A549 (cell line): ENCODE measurements around the gene BICRA. TPM values are rescaled to one million over a fixed set of nuclear protein-coding genes. Genes with fewer than 3 reads are reported as not detected.
"Not testable (repeated sequence)": the region's sequence is repeated elsewhere in the genome, so short reads cannot be mapped to it uniquely, and the experiment has no call there.

ENCODE experiments used
- ATAC-seq, 2 experiments: fragments of 200-7000 bp in 1 of 2; fragments of >200 bp in 1 of 2; cut with Nextera tagmentation in 1 of 2; cut with Tn5 transposase in 1 of 2; 3 replicates each; pipeline versions ENCODE4 v1.8.0 to v1.9.1; 2018 to 2020; ENCODE audit warnings: mild to moderate bottlenecking in 1 of 2, moderate library complexity in 1 of 2
- CTCF ChIA-PET: fragments of 300-600 bp; sonication (Branson Sonifier 250); formaldehyde crosslinking; extraction: SDS; loops from one replicate; lab custom pipeline; 2021; ENCODE audit warnings: antibody characterized with exemption, inconsistent platforms; lab: Yijun Ruan, JAX
- POLR2A ChIA-PET: fragments of 350-600 bp; formaldehyde crosslinking; extraction: SDS; loops from one replicate; lab custom pipeline; 2021; ENCODE audit warnings: antibody characterized with exemption, inconsistent platforms; lab: Yijun Ruan, JAX
- DNase-seq, 2 experiments: peaks; one replicate each; pipeline versions ENCODE4 v3.0.0 to v3.0.0-alpha.2; 2011 to 2016; ENCODE audit warnings: low read depth in 1 of 2, low spot score in 1 of 2
- FAIRE-seq: peaks from 2 replicates; lab custom pipeline; 2011; peaks lifted over from hg19 to GRCh38; lab: Jason Lieb, UNC
- H3K27ac ChIP-seq, 2 experiments: fragments of >200 bp; sonication (Bioruptor Twin); formaldehyde crosslinking; 3 replicates each; pipeline ENCODE4 v1.5.1; 2016 to 2017
- H3K4me1 ChIP-seq: fragments of >200 bp; sonication (Bioruptor Twin); formaldehyde crosslinking; 3 replicates; pipeline ENCODE4 v1.6.1; 2016
- H3K4me2 ChIP-seq: fragments of >200 bp; sonication (Bioruptor Twin); formaldehyde crosslinking; 3 replicates; pipeline ENCODE4 v1.6.1; 2016
- H3K4me3 ChIP-seq: fragments of >200 bp; sonication (Bioruptor Twin); formaldehyde crosslinking; 3 replicates; pipeline ENCODE4 v1.5.1; 2016
- H3K9me3 ChIP-seq: fragments of >200 bp; sonication (Bioruptor Twin); formaldehyde crosslinking; 3 replicates; pipeline ENCODE4 v1.6.1; 2016
- BHLHE40 ChIP-seq: IDR thresholded peaks from 2 replicates; pipeline ENCODE4 v1.6.1; 2012; ENCODE audit warnings: low read depth, low read length, inconsistent platforms
- CBX8 ChIP-seq: fragments of 200-600 bp; sonication (generic); IDR thresholded peaks from 2 replicates; pipeline ENCODE4 v1.6.1; 2016
- CEBPB ChIP-seq, 2 experiments: fragments of >200 bp in 1 of 2; sonication (Bioruptor Twin) in 1 of 2; formaldehyde crosslinking in 1 of 2; IDR thresholded peaks; 2 replicates each; pipeline ENCODE4 v1.6.1; 2012 to 2016
- CHD4 ChIP-seq: fragments of 200-600 bp; sonication (generic); IDR thresholded peaks from 2 replicates; pipeline ENCODE4 v1.6.1; 2016; ENCODE audit warnings: antibody characterized with exemption, mild to moderate bottlenecking, borderline replicate concordance
- EHF ChIP-seq: fragments of 250-450 bp; sonication (Bioruptor Pico); IDR thresholded peaks from 2 replicates; pipeline ENCODE4 v1.5.0; 2020; ENCODE audit warnings: mild to moderate bottlenecking
- EHMT2 ChIP-seq: fragments of 200-600 bp; sonication (generic); IDR thresholded peaks from 2 replicates; pipeline ENCODE4 v1.6.1; 2016; ENCODE audit warnings: antibody characterized with exemption, low read depth, mild to moderate bottlenecking, moderate library complexity
- EP300 ChIP-seq, 2 experiments: fragments of >200 bp; sonication (Bioruptor Twin); formaldehyde crosslinking; IDR thresholded peaks; 2 replicates in 1 of 2; 3 replicates in 1 of 2; pipeline ENCODE4 v1.6.1; 2016 to 2017
- FOSL2 ChIP-seq, 2 experiments: fragments of 450-650 bp in 1 of 2; fragments of >200 bp in 1 of 2; sonication (Bioruptor Twin) in 1 of 2; formaldehyde crosslinking; IDR thresholded peaks; 2 replicates each; pipeline versions ENCODE4 v1.5.0 to v1.6.1; 2016 to 2020; ENCODE audit warnings: mild to moderate bottlenecking in 1 of 2, moderate library complexity in 1 of 2
- GATA3 ChIP-seq: IDR thresholded peaks from 2 replicates; pipeline ENCODE4 v1.6.1; 2012; ENCODE audit warnings: borderline replicate concordance
- HDAC2 ChIP-seq: fragments of 200-600 bp; sonication (generic); IDR thresholded peaks from 2 replicates; pipeline ENCODE4 v1.6.1; 2016
- HOXB13 ChIP-seq: fragments of 250-450 bp; sonication (Bioruptor Pico); IDR thresholded peaks from 2 replicates; pipeline ENCODE4 v1.5.0; 2020; ENCODE audit warnings: low read depth, mild to moderate bottlenecking, moderate library complexity
- HOXB5 ChIP-seq: fragments of 250-450 bp; sonication (Bioruptor Pico); IDR thresholded peaks from 2 replicates; pipeline ENCODE4 v1.5.0; 2020; ENCODE audit warnings: mild to moderate bottlenecking, moderate library complexity
- JUN ChIP-seq, 2 experiments: fragments of >200 bp; sonication (Bioruptor Twin); formaldehyde crosslinking; IDR thresholded peaks; 2 replicates in 1 of 2; 3 replicates in 1 of 2; pipeline ENCODE4 v1.6.1; 2016 to 2017
- JUNB ChIP-seq: fragments of >200 bp; sonication (Bioruptor Twin); formaldehyde crosslinking; IDR thresholded peaks from 2 replicates; pipeline ENCODE4 v1.6.1; 2016
- KDM1A ChIP-seq: fragments of 200-600 bp; sonication (generic); IDR thresholded peaks from 2 replicates; pipeline ENCODE4 v1.6.1; 2016; ENCODE audit warnings: low read depth, mild to moderate bottlenecking
- KDM5A ChIP-seq: fragments of 200-600 bp; sonication (generic); IDR thresholded peaks from 2 replicates; pipeline ENCODE4 v1.6.1; 2016; ENCODE audit warnings: antibody characterized with exemption, mild to moderate bottlenecking
- MAZ ChIP-seq: fragments of 150-350 bp; IDR thresholded peaks from 2 replicates; pipeline ENCODE4 v1.6.1; 2014; ENCODE audit warnings: antibody characterized with exemption, low read depth, low read length, borderline replicate concordance
- NFE2L2 ChIP-seq: fragments of 150-350 bp; conservative IDR thresholded peaks from 2 replicates; pipeline ENCODE4 v1.6.1; 2014; ENCODE audit warnings: low read length
- NR3C1 ChIP-seq: fragments of >200 bp; sonication (Bioruptor Twin); formaldehyde crosslinking; IDR thresholded peaks from 3 replicates; pipeline ENCODE4 v1.6.1; 2017
- POLR2A ChIP-seq: IDR thresholded peaks from 2 replicates; pipeline ENCODE4 v1.6.1; 2012; ENCODE audit warnings: mild to moderate bottlenecking, low read length
- POLR2AphosphoS2 ChIP-seq: conservative IDR thresholded peaks from 2 replicates; pipeline ENCODE4 v1.6.1; 2012; ENCODE audit warnings: low read length, improper control_type of control experiment, inconsistent platforms
- RAD21 ChIP-seq, 2 experiments: fragments of >200 bp in 1 of 2; sonication (Bioruptor Twin) in 1 of 2; formaldehyde crosslinking in 1 of 2; IDR thresholded peaks in 1 of 2; conservative IDR thresholded peaks in 1 of 2; 2 replicates in 1 of 2; 3 replicates in 1 of 2; pipeline ENCODE4 v1.6.1; 2012 to 2018; ENCODE audit warnings: inconsistent platforms in 1 of 2
- RARB ChIP-seq: fragments of 250-450 bp; sonication (Bioruptor Pico); IDR thresholded peaks from 2 replicates; pipeline ENCODE4 v1.8.0; 2021; ENCODE audit warnings: mild to moderate bottlenecking, moderate library complexity
- ZNF302 ChIP-seq: fragments of 250-450 bp; sonication (Bioruptor Pico); IDR thresholded peaks from 2 replicates; pipeline ENCODE4 v1.9.0; 2021; ENCODE audit warnings: inconsistent platforms, mild to moderate bottlenecking, moderate library complexity
- ZSCAN20 ChIP-seq: fragments of 250-450 bp; sonication (Bioruptor Pico); IDR thresholded peaks from 2 replicates; pipeline ENCODE4 v1.8.0; 2022; ENCODE audit warnings: mild to moderate bottlenecking, moderate library complexity
- WGBS: methylation state at CpG from one replicate; pipeline ENCODE4 v1.1.6; 2017; ENCODE audit errors: missing lambda C conversion rate; 5-methylcytosine and 5-hydroxymethylcytosine counted together
- polyA plus RNA-seq, 4 experiments: library from polyadenylated mRNA; depleted of rRNA in 3 of 4; stranded (reverse); fragments of >200 nt; fragmentation: RNase III in 1 of 4; extraction: RNeasy Plus Mini Kit Qiagen cat#74134 plus additional on column Dnase treatment in 1 of 4; gene quantifications; 2 replicates in 3 of 4; 3 replicates in 1 of 4; pipeline ENCODE4 v1.2.3, GENCODE V29; 2011 to 2017
- TF ChIP-seq, protein P1 (sequence below): IDR thresholded peaks from 2 replicates; pipeline ENCODE4 v1.6.1; 2012
- TF ChIP-seq, protein P2 (sequence below): IDR thresholded peaks from 2 replicates; pipeline ENCODE4 v1.6.1; 2012
- TF ChIP-seq, protein P3 (sequence below): IDR thresholded peaks from 2 replicates; pipeline ENCODE4 v1.6.1; 2012; ENCODE audit warnings: low read depth, borderline replicate concordance
- TF ChIP-seq, protein P4 (sequence below): fragments of 250-450 bp; sonication (Bioruptor Pico); IDR thresholded peaks from 2 replicates; pipeline ENCODE4 v1.5.0; 2021; ENCODE audit warnings: mild to moderate bottlenecking, moderate library complexity, borderline replicate concordance
- TF ChIP-seq, protein P5 (sequence below): fragments of 200-600 bp; sonication (generic); IDR thresholded peaks from 2 replicates; pipeline ENCODE4 v1.6.1; 2016; ENCODE audit warnings: antibody characterized with exemption, mild to moderate bottlenecking, moderate library complexity
- TF ChIP-seq, protein P6 (sequence below): fragments of >200 bp; sonication (Bioruptor Twin); formaldehyde crosslinking; IDR thresholded peaks from 2 replicates; pipeline ENCODE4 v1.6.1; 2016

BICRA gene
- polyA plus RNA-seq, 2 of the 4 experiments (the other 2 are of a cell fraction) = 0.83 to 12.4 TPM

DNA sequence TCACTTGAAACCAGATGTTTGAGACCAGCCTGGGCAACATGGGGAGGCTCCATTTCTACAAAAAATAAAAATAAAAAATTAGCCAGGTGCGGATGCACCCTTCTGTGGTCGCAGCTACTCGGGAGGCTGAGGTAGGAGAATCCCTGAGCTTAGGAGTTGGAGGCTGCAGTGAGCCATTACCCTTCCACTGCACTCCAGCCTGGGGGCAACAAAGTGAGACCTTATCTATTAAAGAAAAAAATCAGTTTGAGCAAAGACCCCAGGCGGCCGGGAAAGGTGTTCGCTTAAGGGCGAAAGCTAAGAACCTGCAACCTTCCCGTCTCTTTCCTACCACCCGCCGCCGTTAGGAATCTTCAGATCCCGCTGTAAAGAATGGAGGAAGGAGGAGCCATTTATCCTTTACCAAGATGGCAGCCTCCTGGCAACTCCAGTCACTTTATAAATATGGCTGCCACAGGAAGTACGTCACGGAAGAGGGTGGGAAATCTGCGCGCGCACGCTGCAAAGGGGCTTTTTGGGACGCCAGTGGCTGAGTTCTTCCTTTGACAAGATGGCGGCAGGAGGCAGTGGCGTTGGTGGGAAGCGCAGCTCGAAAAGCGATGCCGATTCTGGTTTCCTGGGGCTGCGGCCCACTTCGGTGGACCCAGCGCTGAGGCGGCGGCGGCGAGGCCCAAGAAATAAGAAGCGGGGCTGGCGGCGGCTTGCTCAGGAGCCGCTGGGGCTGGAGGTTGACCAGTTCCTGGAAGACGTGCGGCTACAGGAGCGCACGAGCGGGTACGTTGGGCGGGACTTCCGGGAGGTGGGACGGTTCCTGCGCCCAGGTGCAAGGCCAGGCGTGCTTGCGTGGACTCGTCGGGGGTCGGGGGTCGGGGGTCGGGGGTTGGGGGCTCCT is 136.3 kb downstream of the BICRA start, which contains the start of gene NOP53 (continued):
- TF ChIP-seq, protein P1, sequence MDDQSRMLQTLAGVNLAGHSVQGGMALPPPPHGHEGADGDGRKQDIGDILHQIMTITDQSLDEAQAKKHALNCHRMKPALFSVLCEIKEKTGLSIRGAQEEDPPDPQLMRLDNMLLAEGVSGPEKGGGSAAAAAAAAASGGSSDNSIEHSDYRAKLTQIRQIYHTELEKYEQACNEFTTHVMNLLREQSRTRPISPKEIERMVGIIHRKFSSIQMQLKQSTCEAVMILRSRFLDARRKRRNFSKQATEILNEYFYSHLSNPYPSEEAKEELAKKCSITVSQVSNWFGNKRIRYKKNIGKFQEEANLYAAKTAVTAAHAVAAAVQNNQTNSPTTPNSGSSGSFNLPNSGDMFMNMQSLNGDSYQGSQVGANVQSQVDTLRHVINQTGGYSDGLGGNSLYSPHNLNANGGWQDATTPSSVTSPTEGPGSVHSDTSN = peak; percentile 77; the same call in 1 of the 2 replicates
- TF ChIP-seq EP300 (IDR thresholded peaks at IDR 0.05) = no peak
- no peak for TF ChIP-seq CEBPB (IDR thresholded peaks at IDR 0.05)
- TF ChIP-seq EHF (CRISPR knock-in tag) = peak; percentile 98
- TF ChIP-seq, protein P2, sequence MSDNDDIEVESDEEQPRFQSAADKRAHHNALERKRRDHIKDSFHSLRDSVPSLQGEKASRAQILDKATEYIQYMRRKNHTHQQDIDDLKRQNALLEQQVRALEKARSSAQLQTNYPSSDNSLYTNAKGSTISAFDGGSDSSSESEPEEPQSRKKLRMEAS = peak; percentile 81
- TF ChIP-seq HOXB5 = peak; percentile 97
- peak; percentile 94 to 98 for TF ChIP-seq JUN (IDR thresholded peaks at IDR 0.05)
- TF ChIP-seq NFE2L2 = no peak
- TF ChIP-seq, protein P3, sequence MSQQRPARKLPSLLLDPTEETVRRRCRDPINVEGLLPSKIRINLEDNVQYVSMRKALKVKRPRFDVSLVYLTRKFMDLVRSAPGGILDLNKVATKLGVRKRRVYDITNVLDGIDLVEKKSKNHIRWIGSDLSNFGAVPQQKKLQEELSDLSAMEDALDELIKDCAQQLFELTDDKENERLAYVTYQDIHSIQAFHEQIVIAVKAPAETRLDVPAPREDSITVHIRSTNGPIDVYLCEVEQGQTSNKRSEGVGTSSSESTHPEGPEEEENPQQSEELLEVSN = no peak; the same call in 1 of the 2 replicates
- TF ChIP-seq, protein P4, sequence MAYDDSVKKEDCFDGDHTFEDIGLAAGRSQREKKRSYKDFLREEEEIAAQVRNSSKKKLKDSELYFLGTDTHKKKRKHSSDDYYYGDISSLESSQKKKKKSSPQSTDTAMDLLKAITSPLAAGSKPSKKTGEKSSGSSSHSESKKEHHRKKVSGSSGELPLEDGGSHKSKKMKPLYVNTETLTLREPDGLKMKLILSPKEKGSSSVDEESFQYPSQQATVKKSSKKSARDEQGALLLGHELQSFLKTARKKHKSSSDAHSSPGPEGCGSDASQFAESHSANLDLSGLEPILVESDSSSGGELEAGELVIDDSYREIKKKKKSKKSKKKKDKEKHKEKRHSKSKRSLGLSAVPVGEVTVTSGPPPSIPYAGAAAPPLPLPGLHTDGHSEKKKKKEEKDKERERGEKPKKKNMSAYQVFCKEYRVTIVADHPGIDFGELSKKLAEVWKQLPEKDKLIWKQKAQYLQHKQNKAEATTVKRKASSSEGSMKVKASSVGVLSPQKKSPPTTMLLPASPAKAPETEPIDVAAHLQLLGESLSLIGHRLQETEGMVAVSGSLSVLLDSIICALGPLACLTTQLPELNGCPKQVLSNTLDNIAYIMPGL = peak; percentile 73; the same call in 1 of the 2 replicates
- 0 out of 2 replicates have a peak, but pooled peaks have one; percentile 23 for TF ChIP-seq CHD4
- TF ChIP-seq POLR2AphosphoS2 = peak; percentile 87
- no peak for TF ChIP-seq FOSL2 (IDR thresholded peaks at IDR 0.05)
- peak; percentile 45 for TF ChIP-seq FOSL2 (CRISPR knock-in tag; IDR thresholded peaks at IDR 0.05)
- peak; percentile 99 for TF ChIP-seq EHMT2
- TF ChIP-seq ZNF302 (CRISPR knock-in tag) = peak; percentile 92
- peak; percentile 94 for TF ChIP-seq ZSCAN20
- TF ChIP-seq RARB (CRISPR knock-in tag) = peak; percentile 90
- no peak for TF ChIP-seq HDAC2
- no peak; the same call in 1 of the 2 replicates for TF ChIP-seq KDM1A
- peak; percentile 96 for TF ChIP-seq HOXB13
- TF ChIP-seq, protein P5, sequence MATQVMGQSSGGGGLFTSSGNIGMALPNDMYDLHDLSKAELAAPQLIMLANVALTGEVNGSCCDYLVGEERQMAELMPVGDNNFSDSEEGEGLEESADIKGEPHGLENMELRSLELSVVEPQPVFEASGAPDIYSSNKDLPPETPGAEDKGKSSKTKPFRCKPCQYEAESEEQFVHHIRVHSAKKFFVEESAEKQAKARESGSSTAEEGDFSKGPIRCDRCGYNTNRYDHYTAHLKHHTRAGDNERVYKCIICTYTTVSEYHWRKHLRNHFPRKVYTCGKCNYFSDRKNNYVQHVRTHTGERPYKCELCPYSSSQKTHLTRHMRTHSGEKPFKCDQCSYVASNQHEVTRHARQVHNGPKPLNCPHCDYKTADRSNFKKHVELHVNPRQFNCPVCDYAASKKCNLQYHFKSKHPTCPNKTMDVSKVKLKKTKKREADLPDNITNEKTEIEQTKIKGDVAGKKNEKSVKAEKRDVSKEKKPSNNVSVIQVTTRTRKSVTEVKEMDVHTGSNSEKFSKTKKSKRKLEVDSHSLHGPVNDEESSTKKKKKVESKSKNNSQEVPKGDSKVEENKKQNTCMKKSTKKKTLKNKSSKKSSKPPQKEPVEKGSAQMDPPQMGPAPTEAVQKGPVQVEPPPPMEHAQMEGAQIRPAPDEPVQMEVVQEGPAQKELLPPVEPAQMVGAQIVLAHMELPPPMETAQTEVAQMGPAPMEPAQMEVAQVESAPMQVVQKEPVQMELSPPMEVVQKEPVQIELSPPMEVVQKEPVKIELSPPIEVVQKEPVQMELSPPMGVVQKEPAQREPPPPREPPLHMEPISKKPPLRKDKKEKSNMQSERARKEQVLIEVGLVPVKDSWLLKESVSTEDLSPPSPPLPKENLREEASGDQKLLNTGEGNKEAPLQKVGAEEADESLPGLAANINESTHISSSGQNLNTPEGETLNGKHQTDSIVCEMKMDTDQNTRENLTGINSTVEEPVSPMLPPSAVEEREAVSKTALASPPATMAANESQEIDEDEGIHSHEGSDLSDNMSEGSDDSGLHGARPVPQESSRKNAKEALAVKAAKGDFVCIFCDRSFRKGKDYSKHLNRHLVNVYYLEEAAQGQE = no peak; the same call in 1 of the 2 replicates
- TF ChIP-seq RAD21 (conservative IDR thresholded peaks at IDR 0.05 in 1 of 2, IDR thresholded peaks at IDR 0.05 in 1 of 2) = no peak
- TF ChIP-seq, protein P6, sequence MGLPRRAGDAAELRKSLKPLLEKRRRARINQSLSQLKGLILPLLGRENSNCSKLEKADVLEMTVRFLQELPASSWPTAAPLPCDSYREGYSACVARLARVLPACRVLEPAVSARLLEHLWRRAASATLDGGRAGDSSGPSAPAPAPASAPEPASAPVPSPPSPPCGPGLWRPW = no peak
- TF ChIP-seq JUNB = no peak
- peak; percentile 76 for TF ChIP-seq POLR2A
- TF ChIP-seq MAZ = peak; percentile 41; the same call in 1 of the 2 replicates
- no peak for TF ChIP-seq BHLHE40
- TF ChIP-seq CBX8 = no peak
- no peak for TF ChIP-seq GATA3
- peak; percentile 63 for TF ChIP-seq KDM5A
- TF ChIP-seq NR3C1 = no peak

DNA sequence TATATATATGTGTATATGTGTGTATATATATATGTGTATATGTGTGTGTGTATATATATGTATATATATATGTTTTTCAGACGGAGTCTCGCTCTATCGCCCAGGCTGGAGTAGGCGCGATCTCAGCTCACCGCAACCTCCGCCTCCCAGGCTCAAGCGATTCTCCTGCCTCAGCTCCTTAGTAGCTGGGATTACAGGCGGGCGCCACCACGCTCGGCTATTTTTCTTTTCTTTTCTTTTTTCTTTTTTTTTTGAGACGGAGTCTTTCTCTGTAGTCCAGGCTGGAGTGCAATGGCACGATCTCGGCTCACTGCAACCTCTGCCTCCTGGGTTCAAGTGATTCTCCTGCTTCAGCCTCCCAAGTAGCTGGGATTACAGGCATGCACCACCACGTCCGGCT is 137.2 kb downstream of the BICRA start:
- 62% methylated on average over 17 of the region's 17 CpGs for WGBS
- CTCF ChIA-PET = interaction anchor here (0.7 to 42.0 kb wide), 7 partner anchors 10 to 310 kb away, joined by 3 to 1389 read pairs (median 5); partner anchors contain the start of gene EHD2
- H3K4me2 ChIP-seq = peak overlapping the region; percentile 72
- not testable (repeated sequence) for DNase-seq, ATAC-seq, FAIRE-seq, H3K9me3 ChIP-seq
- peaks cover 33% of the 10 kb centered on the region for H3K4me1 ChIP-seq
- peak overlapping the region; percentile 56 for H3K4me3 ChIP-seq
- H3K27ac ChIP-seq = peak overlapping the region; percentile 95 to 96
- POLR2A ChIA-PET = interaction anchor here (0.6 to 4.5 kb wide), 7 partner anchors 10 to 34 kb away, joined by 3 to 69 read pairs (median 6); partner anchors contain the start of gene EHD2
